ENCODE data around the gene SAMSN1.

- TF ChIP-seq, protein P1, sequence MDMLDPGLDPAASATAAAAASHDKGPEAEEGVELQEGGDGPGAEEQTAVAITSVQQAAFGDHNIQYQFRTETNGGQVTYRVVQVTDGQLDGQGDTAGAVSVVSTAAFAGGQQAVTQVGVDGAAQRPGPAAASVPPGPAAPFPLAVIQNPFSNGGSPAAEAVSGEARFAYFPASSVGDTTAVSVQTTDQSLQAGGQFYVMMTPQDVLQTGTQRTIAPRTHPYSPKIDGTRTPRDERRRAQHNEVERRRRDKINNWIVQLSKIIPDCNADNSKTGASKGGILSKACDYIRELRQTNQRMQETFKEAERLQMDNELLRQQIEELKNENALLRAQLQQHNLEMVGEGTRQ (IDR thresholded peaks at IDR 0.05; ENCODE audit: low read length) = no peak
- TF ChIP-seq POLR2A (IDR thresholded peaks at IDR 0.05; ENCODE audit: control extremely low read depth in 1 of 2, low read depth in 2 of 2, low read length in 2 of 2) (no peak), CTCF (IDR thresholded peaks at IDR 0.05; ENCODE audit: control extremely low read depth in 1 of 3, insufficient read depth in 1 of 3, low read depth in 1 of 3, low read length in 3 of 3) (no peak), NANOG (IDR thresholded peaks at IDR 0.05; ENCODE audit: insufficient read depth, low read depth, low read length, poor library complexity, severe bottlenecking) (no peak), SP1 (IDR thresholded peaks at IDR 0.05; ENCODE audit: low read depth, low read length) (no peak)
These were observed 57.4 kb downstream of the SAMSN1 start for GRCh38 chr21:14488672-14489204.

Data from H1 (cell line).